Measurements from ENCODE around the gene TMEM26.

TMEM26 gene

DNA sequence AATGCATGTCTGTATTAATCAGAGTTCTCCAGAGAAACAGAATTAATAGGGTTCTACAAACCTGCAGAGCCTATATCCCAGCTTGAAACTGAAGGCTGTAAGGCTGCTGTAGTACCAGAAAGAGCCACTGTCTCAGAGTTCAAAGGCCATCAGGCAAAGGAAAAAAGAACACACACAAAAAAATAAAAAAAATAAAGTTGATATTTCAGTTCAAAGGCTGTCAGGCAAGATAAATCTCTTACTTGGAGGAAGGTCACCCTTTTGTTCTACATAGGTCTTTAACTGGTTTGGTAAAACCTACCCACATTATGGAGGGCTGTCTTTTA is 12.0 kb upstream of the TMEM26 start:
- no peak overlapping the region for H2BK5ac ChIP-seq (ENCODE audit: low read length)

DNA sequence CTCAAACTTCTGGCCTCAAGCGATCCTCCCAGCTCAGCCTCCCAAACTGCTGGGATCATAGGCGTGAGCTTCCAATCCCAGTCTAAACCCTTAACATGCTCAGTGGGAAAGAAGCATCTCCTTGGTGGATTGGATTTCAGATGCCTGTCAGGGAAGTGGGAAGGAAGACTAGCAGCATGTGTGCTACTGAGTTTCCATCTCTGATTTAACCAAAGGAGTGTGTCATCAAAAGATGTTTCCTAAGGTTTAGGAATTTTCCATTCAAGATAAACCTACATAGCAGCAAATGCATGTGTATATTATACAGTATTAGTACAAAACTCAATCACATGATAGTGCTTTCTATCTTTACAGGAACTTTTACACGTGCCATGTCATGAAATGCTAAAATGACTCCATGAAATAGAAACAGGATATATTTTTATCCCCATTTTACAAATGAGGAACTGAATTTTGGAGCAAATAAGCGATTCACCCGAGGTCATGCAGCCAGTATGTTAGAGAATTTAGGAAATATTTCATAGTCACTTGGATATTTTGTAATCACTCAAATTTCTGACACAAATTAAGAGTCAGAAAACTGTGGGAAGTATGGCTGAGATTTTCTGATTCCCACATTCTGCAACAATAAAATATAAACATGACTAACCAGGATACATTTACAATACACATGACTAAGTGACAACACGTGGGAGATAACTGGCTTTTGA is 11.4 kb upstream of the TMEM26 start:
- H3K4me2 ChIP-seq (ENCODE audit: insufficient read depth, low read length, poor library complexity, severe bottlenecking) = no peak overlapping the region
- H3K4me1 ChIP-seq (ENCODE audit: control insufficient read depth in 2 of 2, insufficient read depth in 1 of 2, low read depth in 1 of 2, low read length in 2 of 2) = no peaks in the 10 kb centered on the region
- no peak overlapping the region for H4K91ac ChIP-seq (ENCODE audit: low read depth, low read length, poor library complexity)
- no peak overlapping the region for H2BK15ac ChIP-seq (ENCODE audit: low read length)
- no peak overlapping the region for H3K4ac ChIP-seq (ENCODE audit: low read length)
- H4K8ac ChIP-seq (ENCODE audit: low read depth, low read length) = no peak overlapping the region
- H2BK5ac ChIP-seq (ENCODE audit: low read length) = no peak overlapping the region
- no peak for DNase-seq (ENCODE audit: low spot score)
- H2AK5ac ChIP-seq (ENCODE audit: low read depth, low read length) = no peak overlapping the region
- H3K36me3 ChIP-seq (replicated peaks in 1 of 2; ENCODE audit: control insufficient read depth in 2 of 2, insufficient read depth in 2 of 2, low read length in 2 of 2) = no peaks in the 10 kb centered on the region
- H2AFZ ChIP-seq (ENCODE audit: low read length) = no peak overlapping the region
- H3K9me3 ChIP-seq (replicated peaks in 1 of 2; ENCODE audit: control insufficient read depth in 2 of 2, insufficient read depth in 1 of 2, low read depth in 1 of 2, low read length in 2 of 2) = no peaks in the 10 kb centered on the region
- H3K4me3 ChIP-seq (ENCODE audit: low read length in 2 of 2) = no peak overlapping the region
- no peak overlapping the region for H2BK120ac ChIP-seq (ENCODE audit: low read depth, low read length)
- H3K23ac ChIP-seq (ENCODE audit: low read depth, low read length, poor library complexity) = no peak overlapping the region
- no peak overlapping the region for H3K18ac ChIP-seq (ENCODE audit: low read length)
- no peaks in the 10 kb centered on the region for H3K27me3 ChIP-seq (ENCODE audit: control insufficient read depth in 3 of 3, insufficient read depth in 3 of 3, low read depth in 1 of 3, low read length in 3 of 3)
- no peak overlapping the region for H2BK12ac ChIP-seq (ENCODE audit: low read length)
- no peak overlapping the region for H3K27ac ChIP-seq (replicated peaks; ENCODE audit: low read length)
- H3K9ac ChIP-seq (ENCODE audit: low read depth, low read length, poor library complexity) = no peak overlapping the region
- no CpG with 5 or more reads among the region's 6 CpGs for WGBS, 2 donors (ENCODE audit: extremely low coverage in 2 of 2, insufficient read length in 2 of 2, insufficient replicate concordance in 1 of 2)
- H3K14ac ChIP-seq (ENCODE audit: low read length) = no peak overlapping the region
- no peaks in the 10 kb centered on the region for H3K79me1 ChIP-seq (ENCODE audit: low read depth, low read length)

More for the DNA sequence above, 12.0 kb upstream of the TMEM26 start:
- H4K8ac ChIP-seq (ENCODE audit: low read depth, low read length) = no peak overlapping the region
- no peak overlapping the region for H2AFZ ChIP-seq (ENCODE audit: low read length)
- H2AK5ac ChIP-seq (ENCODE audit: low read depth, low read length) = no peak overlapping the region
- H3K4me1 ChIP-seq (ENCODE audit: control insufficient read depth in 2 of 2, insufficient read depth in 1 of 2, low read depth in 1 of 2, low read length in 2 of 2) = no peaks in the 10 kb centered on the region
- H3K23ac ChIP-seq (ENCODE audit: low read depth, low read length, poor library complexity) = no peak overlapping the region
- no peaks in the 10 kb centered on the region for H3K9me3 ChIP-seq (replicated peaks in 1 of 2; ENCODE audit: control insufficient read depth in 2 of 2, insufficient read depth in 1 of 2, low read depth in 1 of 2, low read length in 2 of 2)
- DNase-seq (ENCODE audit: low spot score) = no peak
- no peak overlapping the region for H3K4me2 ChIP-seq (ENCODE audit: insufficient read depth, low read length, poor library complexity, severe bottlenecking)
- no peak overlapping the region for H3K4me3 ChIP-seq (ENCODE audit: low read length in 2 of 2)
- no peak overlapping the region for H3K14ac ChIP-seq (ENCODE audit: low read length)
- H2BK12ac ChIP-seq (ENCODE audit: low read length) = no peak overlapping the region
- no peaks in the 10 kb centered on the region for H3K79me1 ChIP-seq (ENCODE audit: low read depth, low read length)
- no peak overlapping the region for H3K9ac ChIP-seq (ENCODE audit: low read depth, low read length, poor library complexity)
- no peak overlapping the region for H3K18ac ChIP-seq (ENCODE audit: low read length)
- no peak overlapping the region for H4K91ac ChIP-seq (ENCODE audit: low read depth, low read length, poor library complexity)
- H3K4ac ChIP-seq (ENCODE audit: low read length) = no peak overlapping the region
- no peak overlapping the region for H2BK120ac ChIP-seq (ENCODE audit: low read depth, low read length)
- H3K27ac ChIP-seq (replicated peaks; ENCODE audit: low read length) = no peak overlapping the region
- no peaks in the 10 kb centered on the region for H3K36me3 ChIP-seq (replicated peaks in 1 of 2; ENCODE audit: control insufficient read depth in 2 of 2, insufficient read depth in 2 of 2, low read length in 2 of 2)
- no peaks in the 10 kb centered on the region for H3K27me3 ChIP-seq (ENCODE audit: control insufficient read depth in 3 of 3, insufficient read depth in 3 of 3, low read depth in 1 of 3, low read length in 3 of 3)
- no peak overlapping the region for H2BK15ac ChIP-seq (ENCODE audit: low read length)

DNA sequence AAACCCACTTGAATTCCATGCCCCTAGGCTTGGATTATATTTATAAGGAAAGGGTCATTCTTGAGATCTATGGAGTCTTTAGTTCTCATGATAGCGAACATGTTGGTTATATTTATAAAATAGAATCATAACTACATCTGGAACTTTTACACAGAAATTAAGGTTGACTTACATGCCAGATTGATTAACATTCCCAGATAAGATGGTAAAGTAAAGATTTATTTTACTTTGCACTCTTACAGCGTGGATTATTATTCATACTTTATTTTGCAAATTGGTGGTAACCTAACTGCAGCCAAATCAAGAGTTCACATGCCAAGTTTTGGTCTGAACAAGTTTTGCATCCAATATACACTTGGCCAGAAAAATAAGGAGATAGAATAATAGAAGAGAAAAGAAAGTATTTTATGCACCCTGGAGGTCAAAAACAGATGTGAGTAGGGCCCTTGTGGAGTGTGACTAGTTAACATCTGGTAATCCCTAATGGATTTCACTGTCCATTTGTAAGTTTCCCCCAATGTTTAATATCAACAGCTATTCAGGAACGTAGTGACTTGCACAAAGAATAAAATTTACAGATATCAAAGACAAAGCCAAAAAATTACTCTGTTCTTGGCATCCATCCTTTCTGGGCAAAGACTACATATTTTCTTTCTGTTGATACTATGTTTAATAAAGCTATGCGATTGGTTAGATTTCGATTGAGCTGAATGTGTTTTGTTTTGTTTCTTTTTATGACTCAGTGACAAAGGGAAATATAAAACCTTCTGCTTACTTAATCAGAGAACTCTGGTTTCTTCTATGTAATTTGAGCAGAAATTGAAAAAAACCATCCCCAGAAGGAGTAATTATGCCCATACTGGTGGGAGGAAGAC is 10.1 kb upstream of the TMEM26 start:
- Histone ChIP-seq H4K8ac (ENCODE audit: low read depth, low read length) (no peak overlapping the region), H2AFZ (ENCODE audit: low read length) (no peak overlapping the region), H3K4ac (ENCODE audit: low read length) (no peak overlapping the region), H3K4me3 (ENCODE audit: low read length in 2 of 2) (no peak overlapping the region), H4K91ac (ENCODE audit: low read depth, low read length, poor library complexity) (no peak overlapping the region), H2BK12ac (ENCODE audit: low read length) (no peak overlapping the region), H3K27ac (replicated peaks; ENCODE audit: low read length) (no peak overlapping the region), H3K18ac (ENCODE audit: low read length) (no peak overlapping the region), H2BK15ac (ENCODE audit: low read length) (no peak overlapping the region), H2AK5ac (ENCODE audit: low read depth, low read length) (no peak overlapping the region), H3K27me3 (ENCODE audit: control insufficient read depth in 3 of 3, insufficient read depth in 3 of 3, low read depth in 1 of 3, low read length in 3 of 3) (no peaks in the 10 kb centered on the region), H3K9ac (ENCODE audit: low read depth, low read length, poor library complexity) (no peak overlapping the region), H3K14ac (ENCODE audit: low read length) (no peak overlapping the region), H2BK120ac (ENCODE audit: low read depth, low read length) (no peak overlapping the region), H2BK5ac (ENCODE audit: low read length) (no peak overlapping the region), H3K4me2 (ENCODE audit: insufficient read depth, low read length, poor library complexity, severe bottlenecking) (no peak overlapping the region), H3K36me3 (replicated peaks in 1 of 2; ENCODE audit: control insufficient read depth in 2 of 2, insufficient read depth in 2 of 2, low read length in 2 of 2) (no peaks in the 10 kb centered on the region), H3K23ac (ENCODE audit: low read depth, low read length, poor library complexity) (no peak overlapping the region), H3K4me1 (ENCODE audit: control insufficient read depth in 2 of 2, insufficient read depth in 1 of 2, low read depth in 1 of 2, low read length in 2 of 2) (no peaks in the 10 kb centered on the region), H3K79me1 (ENCODE audit: low read depth, low read length) (no peaks in the 10 kb centered on the region), H3K9me3 (replicated peaks in 1 of 2; ENCODE audit: control insufficient read depth in 2 of 2, insufficient read depth in 1 of 2, low read depth in 1 of 2, low read length in 2 of 2) (no peaks in the 10 kb centered on the region)
- WGBS, 2 donors (ENCODE audit: extremely low coverage in 2 of 2, insufficient read length in 2 of 2, insufficient replicate concordance in 1 of 2) = no CpG with 5 or more reads among the region's 5 CpGs
- no peak for DNase-seq (ENCODE audit: low spot score)

- H3K23ac ChIP-seq (ENCODE audit: low read depth, low read length, poor library complexity) = no peak overlapping the region
- no peak overlapping the region for H4K8ac ChIP-seq (ENCODE audit: low read depth, low read length)
- no peak overlapping the region for H3K9ac ChIP-seq (ENCODE audit: low read depth, low read length, poor library complexity)
- no peak overlapping the region for H2AK5ac ChIP-seq (ENCODE audit: low read depth, low read length)
- no peaks in the 10 kb centered on the region for H3K9me3 ChIP-seq (replicated peaks in 1 of 2; ENCODE audit: control insufficient read depth in 2 of 2, insufficient read depth in 1 of 2, low read depth in 1 of 2, low read length in 2 of 2)
- no peak overlapping the region for H3K4me3 ChIP-seq (ENCODE audit: low read length in 2 of 2)
- no peak overlapping the region for H2AFZ ChIP-seq (ENCODE audit: low read length)
- no peaks in the 10 kb centered on the region for H3K36me3 ChIP-seq (replicated peaks in 1 of 2; ENCODE audit: control insufficient read depth in 2 of 2, insufficient read depth in 2 of 2, low read length in 2 of 2)
- no peak for DNase-seq (ENCODE audit: low spot score)
- H4K91ac ChIP-seq (ENCODE audit: low read depth, low read length, poor library complexity) = no peak overlapping the region
- H3K4ac ChIP-seq (ENCODE audit: low read length) = no peak overlapping the region
- H2BK120ac ChIP-seq (ENCODE audit: low read depth, low read length) = no peak overlapping the region
- no peak overlapping the region for H2BK5ac ChIP-seq (ENCODE audit: low read length)
- no peaks in the 10 kb centered on the region for H3K79me1 ChIP-seq (ENCODE audit: low read depth, low read length)
- no peak overlapping the region for H2BK15ac ChIP-seq (ENCODE audit: low read length)
- H3K14ac ChIP-seq (ENCODE audit: low read length) = no peak overlapping the region
- H3K27me3 ChIP-seq (ENCODE audit: control insufficient read depth in 3 of 3, insufficient read depth in 3 of 3, low read depth in 1 of 3, low read length in 3 of 3) = no peaks in the 10 kb centered on the region
- H3K27ac ChIP-seq (replicated peaks; ENCODE audit: low read length) = no peak overlapping the region
- H3K18ac ChIP-seq (ENCODE audit: low read length) = no peak overlapping the region
- no peak overlapping the region for H2BK12ac ChIP-seq (ENCODE audit: low read length)
- no peaks in the 10 kb centered on the region for H3K4me1 ChIP-seq (ENCODE audit: control insufficient read depth in 2 of 2, insufficient read depth in 1 of 2, low read depth in 1 of 2, low read length in 2 of 2)
- H3K4me2 ChIP-seq (ENCODE audit: insufficient read depth, low read length, poor library complexity, severe bottlenecking) = no peak overlapping the region
Measured at GRCh38 chr10:61460835-61461234, 7.7 kb upstream of the TMEM26 start.

Measured in neuronal stem cell (in vitro differentiated cells).